ENCODE results near the gene MAGEA1.
"Not testable (repeated sequence)": the region's sequence is repeated elsewhere in the genome, so short reads cannot be mapped to it uniquely, and the experiment has no call there.

The MAGEA1 gene, protein sequence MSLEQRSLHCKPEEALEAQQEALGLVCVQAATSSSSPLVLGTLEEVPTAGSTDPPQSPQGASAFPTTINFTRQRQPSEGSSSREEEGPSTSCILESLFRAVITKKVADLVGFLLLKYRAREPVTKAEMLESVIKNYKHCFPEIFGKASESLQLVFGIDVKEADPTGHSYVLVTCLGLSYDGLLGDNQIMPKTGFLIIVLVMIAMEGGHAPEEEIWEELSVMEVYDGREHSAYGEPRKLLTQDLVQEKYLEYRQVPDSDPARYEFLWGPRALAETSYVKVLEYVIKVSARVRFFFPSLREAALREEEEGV

DNA sequence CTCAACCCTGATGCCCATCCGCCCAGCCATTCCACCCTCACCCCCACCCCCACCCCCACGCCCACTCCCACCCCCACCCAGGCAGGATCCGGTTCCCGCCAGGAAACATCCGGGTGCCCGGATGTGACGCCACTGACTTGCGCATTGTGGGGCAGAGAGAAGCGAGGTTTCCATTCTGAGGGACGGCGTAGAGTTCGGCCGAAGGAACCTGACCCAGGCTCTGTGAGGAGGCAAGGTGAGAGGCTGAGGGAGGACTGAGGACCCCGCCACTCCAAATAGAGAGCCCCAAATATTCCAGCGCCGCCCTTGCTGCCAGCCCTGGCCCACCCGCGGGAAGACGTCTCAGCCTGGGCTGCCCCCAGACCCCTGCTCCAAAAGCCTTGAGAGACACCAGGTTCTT, at the start of gene MAGEA1:
Gene MAGEA1, plus strand, starts transcription at position 154 of the 400 bp plus-strand sequence. CDS start 3,106 bp downstream, outside the sequence.
- no peak for DNase-seq (ENCODE audit: low read depth)
- no peak within 1 kb of the TSS for H3K4me3 ChIP-seq (replicated peaks; ENCODE audit: low read depth, low read length)
- TF ChIP-seq, protein P1, sequence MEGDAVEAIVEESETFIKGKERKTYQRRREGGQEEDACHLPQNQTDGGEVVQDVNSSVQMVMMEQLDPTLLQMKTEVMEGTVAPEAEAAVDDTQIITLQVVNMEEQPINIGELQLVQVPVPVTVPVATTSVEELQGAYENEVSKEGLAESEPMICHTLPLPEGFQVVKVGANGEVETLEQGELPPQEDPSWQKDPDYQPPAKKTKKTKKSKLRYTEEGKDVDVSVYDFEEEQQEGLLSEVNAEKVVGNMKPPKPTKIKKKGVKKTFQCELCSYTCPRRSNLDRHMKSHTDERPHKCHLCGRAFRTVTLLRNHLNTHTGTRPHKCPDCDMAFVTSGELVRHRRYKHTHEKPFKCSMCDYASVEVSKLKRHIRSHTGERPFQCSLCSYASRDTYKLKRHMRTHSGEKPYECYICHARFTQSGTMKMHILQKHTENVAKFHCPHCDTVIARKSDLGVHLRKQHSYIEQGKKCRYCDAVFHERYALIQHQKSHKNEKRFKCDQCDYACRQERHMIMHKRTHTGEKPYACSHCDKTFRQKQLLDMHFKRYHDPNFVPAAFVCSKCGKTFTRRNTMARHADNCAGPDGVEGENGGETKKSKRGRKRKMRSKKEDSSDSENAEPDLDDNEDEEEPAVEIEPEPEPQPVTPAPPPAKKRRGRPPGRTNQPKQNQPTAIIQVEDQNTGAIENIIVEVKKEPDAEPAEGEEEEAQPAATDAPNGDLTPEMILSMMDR (IDR thresholded peaks at IDR 0.05; ENCODE audit: low read length, missing control alignments), result no peak

DNA sequence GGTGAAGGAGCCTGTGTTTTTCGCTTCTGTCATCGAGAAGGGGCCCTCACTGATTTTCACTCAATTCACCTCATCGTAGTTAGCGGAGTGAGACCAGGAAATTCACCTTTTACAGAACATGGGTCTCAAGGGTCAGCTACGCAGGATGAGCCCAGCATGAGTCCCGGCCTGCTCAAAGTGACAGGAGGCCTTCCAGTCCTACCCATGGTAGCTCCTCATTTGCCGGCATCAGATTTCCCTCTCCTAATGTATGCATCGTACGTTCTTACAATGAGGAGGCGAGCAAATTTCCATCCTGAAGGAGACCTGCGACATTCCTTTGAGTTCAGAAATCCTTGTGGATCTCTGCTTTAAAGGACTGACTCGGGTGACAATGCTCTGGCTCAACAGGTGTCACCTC, 46.2 kb upstream of the MAGEA1 start:
- not testable (repeated sequence) for H3K4me3 ChIP-seq (replicated peaks; ENCODE audit: low read depth, low read length); DNase-seq (ENCODE audit: low read depth)

DNA sequence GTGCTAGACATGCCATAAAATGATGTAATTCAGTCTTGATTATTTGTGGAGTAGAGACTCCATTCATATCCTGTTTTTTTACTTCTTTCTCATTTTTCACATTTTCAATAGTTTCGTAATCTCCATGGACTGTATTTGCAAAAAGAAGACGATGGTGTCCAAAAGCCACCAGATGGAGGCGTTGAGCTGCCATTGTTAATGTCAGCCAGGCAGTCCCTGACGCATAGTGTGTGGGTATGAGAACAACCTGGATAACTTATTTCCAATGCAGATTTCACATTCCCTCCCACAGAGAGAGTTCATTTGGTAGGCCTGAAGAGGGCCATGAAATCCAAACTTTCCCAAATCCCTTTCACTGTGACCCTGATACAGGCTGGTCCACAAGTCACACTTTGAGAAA, 40.0 kb upstream of the MAGEA1 start:
- not testable (repeated sequence) for DNase-seq (ENCODE audit: low read depth); H3K4me3 ChIP-seq (replicated peaks; ENCODE audit: low read depth, low read length)

DNA sequence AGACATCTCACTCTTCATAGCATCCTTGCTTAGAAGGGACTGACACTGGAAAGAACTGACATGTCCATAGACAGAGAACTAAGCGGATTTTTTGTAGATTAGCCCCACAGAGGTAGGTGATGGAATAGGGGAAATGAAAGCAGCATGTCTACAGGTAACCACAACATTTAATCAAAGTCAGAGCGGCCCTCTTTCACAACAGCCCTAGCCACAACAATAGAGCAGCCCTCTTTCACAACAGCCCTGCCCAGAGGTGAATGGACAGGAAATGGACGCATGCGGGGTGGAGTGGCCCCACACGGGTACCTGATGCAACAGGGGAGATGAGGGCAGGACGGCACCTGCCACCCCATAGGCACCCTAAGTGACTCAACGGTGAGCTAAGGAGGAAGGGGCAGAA, 32.8 kb upstream of the MAGEA1 start:
- DNase-seq (ENCODE audit: low read depth), result not testable (repeated sequence)

DNA sequence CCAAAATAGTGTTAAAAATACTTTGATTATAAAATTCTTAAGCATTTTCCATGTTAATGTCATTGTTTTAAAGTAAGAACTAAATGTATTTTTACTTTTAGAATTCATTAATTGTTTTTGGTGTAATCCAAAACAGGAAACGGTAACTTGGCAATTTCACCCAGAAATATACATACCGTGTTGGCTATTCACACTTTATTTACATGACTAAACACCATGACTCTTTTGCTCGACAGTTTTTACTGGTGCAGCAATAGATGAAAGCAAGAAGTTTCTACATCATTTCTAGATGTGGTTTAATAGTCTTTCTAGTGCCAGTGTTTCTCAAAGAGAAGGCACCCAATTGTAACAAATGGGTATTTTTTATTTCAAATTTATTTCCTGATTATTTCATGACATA, 25.6 kb upstream of the MAGEA1 start:
- no peak overlapping the region for H3K4me3 ChIP-seq (replicated peaks; ENCODE audit: low read depth, low read length)
- no peak for DNase-seq (ENCODE audit: low read depth)
- TF ChIP-seq, protein P1 (IDR thresholded peaks at IDR 0.05; ENCODE audit: low read length, missing control alignments), result no peak

More for the DNA sequence above, 32.8 kb upstream of the MAGEA1 start:
- H3K4me3 ChIP-seq (replicated peaks; ENCODE audit: low read depth, low read length), result not testable (repeated sequence)

DNA sequence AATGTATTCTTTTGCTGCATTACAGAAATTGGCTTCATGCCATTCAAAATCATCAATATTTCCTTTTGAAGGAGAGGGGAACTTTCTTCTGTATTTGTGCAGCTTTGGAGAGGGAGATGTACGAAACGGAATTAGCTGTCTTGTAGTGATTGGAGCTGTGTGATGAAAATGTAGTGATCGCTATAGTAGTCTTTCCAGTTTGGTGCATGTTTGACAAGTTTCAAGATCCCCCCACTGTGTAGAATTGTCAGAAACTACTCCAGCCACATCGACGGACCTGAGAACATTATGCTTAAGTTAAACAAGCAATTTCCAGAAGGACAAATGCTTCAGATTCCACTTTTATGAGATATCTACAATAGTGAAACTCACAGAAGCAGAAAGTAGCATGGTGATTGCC, 21.6 kb upstream of the MAGEA1 start:
- DNase-seq (ENCODE audit: low read depth), result no peak
- H3K4me3 ChIP-seq (replicated peaks; ENCODE audit: low read depth, low read length), result no peak overlapping the region
- TF ChIP-seq, protein P1 (IDR thresholded peaks at IDR 0.05; ENCODE audit: low read length, missing control alignments), result no peak

DNA sequence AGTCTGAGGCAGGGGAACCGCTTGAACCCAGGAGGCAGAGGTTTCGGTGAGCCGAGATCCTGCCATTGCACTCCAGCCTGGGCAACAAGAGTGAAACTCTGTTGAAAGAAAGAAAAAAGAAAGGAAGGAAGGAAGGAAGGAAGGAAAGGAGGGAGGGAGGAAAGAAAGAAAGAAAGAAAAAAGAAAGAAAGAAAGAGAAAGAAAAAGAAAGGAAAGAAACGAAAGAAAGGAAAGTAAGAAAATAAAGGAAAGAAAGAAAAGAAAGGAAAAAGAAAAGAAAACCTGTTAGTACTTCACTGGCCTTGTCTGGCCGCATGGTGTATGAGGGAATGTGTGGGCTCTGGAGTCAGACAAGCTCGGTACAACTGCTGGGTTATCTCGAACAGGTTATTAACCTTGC, 20.8 kb upstream of the MAGEA1 start:
- no peak for DNase-seq (ENCODE audit: low read depth)
- no peak overlapping the region for H3K4me3 ChIP-seq (replicated peaks; ENCODE audit: low read depth, low read length)
- TF ChIP-seq, protein P1 (IDR thresholded peaks at IDR 0.05; ENCODE audit: low read length, missing control alignments), result no peak

DNA sequence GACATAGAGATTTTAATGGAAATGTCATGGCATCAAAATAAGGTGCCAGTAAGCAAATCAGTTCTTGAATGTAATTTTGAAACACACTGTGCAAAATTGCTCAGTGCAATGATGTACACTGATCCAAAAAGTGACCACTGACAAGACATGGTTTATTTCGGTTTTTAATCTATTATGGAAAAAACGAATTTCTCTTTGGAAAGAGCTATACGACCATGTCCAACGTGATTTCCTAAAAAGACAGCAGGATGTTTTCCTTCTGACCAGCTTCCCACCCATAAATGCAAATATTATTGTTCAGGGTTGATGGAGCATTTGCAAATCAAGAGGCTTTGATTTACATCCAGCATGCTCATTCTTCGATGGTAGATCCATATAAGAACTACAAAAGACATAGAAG, 17.1 kb upstream of the MAGEA1 start:
- TF ChIP-seq, protein P1 (IDR thresholded peaks at IDR 0.05; ENCODE audit: low read length, missing control alignments), result no peak
- no peak for DNase-seq (ENCODE audit: low read depth)
- no peak overlapping the region for H3K4me3 ChIP-seq (replicated peaks; ENCODE audit: low read depth, low read length)
